Measurements from ENCODE around the gene IL1RAPL2.
"Not testable (repeated sequence)": the region's sequence is repeated elsewhere in the genome, so short reads cannot be mapped to it uniquely, and the experiment has no call there.

IL1RAPL2 gene

GRCh38 chrX:105226499-105226898, 660.5 kb downstream of the IL1RAPL2 start:
- Histone ChIP-seq H3K9ac (ENCODE audit: low read length) (no peak overlapping the region), H3K27ac (ENCODE audit: low read depth, low read length) (no peak overlapping the region), H3K27me3 (ENCODE audit: control insufficient read depth in 1 of 2, insufficient read depth in 2 of 2, low read length in 2 of 2) (no peaks in the 10 kb centered on the region), H3K4me1 (ENCODE audit: insufficient read depth, low read length) (no peaks in the 10 kb centered on the region), H3K4me3 (ENCODE audit: low read depth in 1 of 2, low read length in 2 of 2) (no peak overlapping the region), H3K36me3 (ENCODE audit: insufficient read depth, low read length) (no peaks in the 10 kb centered on the region), H3K9me3 (ENCODE audit: low read length) (no peaks in the 10 kb centered on the region)

- Histone ChIP-seq H3K9me3 (ENCODE audit: low read length) (no peaks in the 10 kb centered on the region), H3K4me3 (ENCODE audit: low read depth in 1 of 2, low read length in 2 of 2) (no peak overlapping the region), H3K36me3 (ENCODE audit: insufficient read depth, low read length) (no peaks in the 10 kb centered on the region), H3K27ac (ENCODE audit: low read depth, low read length) (no peak overlapping the region), H3K27me3 (ENCODE audit: control insufficient read depth in 1 of 2, insufficient read depth in 2 of 2, low read length in 2 of 2) (no peaks in the 10 kb centered on the region), H3K9ac (ENCODE audit: low read length) (no peak overlapping the region), H3K4me1 (ENCODE audit: insufficient read depth, low read length) (no peaks in the 10 kb centered on the region)
Measured at GRCh38 chrX:105228602-105229001, 662.6 kb downstream of the IL1RAPL2 start.

- Histone ChIP-seq H3K27me3 (ENCODE audit: control insufficient read depth in 1 of 2, insufficient read depth in 2 of 2, low read length in 2 of 2) (no peaks in the 10 kb centered on the region), H3K9me3 (ENCODE audit: low read length) (no peaks in the 10 kb centered on the region), H3K36me3 (ENCODE audit: insufficient read depth, low read length) (no peaks in the 10 kb centered on the region), H3K27ac (ENCODE audit: low read depth, low read length) (no peak overlapping the region), H3K4me1 (ENCODE audit: insufficient read depth, low read length) (no peaks in the 10 kb centered on the region), H3K9ac (ENCODE audit: low read length) (no peak overlapping the region), H3K4me3 (ENCODE audit: low read depth in 1 of 2, low read length in 2 of 2) (no peak overlapping the region)
Measured at GRCh38 chrX:105229146-105229545, 663.1 kb downstream of the IL1RAPL2 start.

- H3K27me3 ChIP-seq (ENCODE audit: control insufficient read depth in 1 of 2, insufficient read depth in 2 of 2, low read length in 2 of 2); H3K9me3 ChIP-seq (ENCODE audit: low read length); H3K4me1 ChIP-seq (ENCODE audit: insufficient read depth, low read length); H3K9ac ChIP-seq (ENCODE audit: low read length); H3K4me3 ChIP-seq (ENCODE audit: low read depth in 1 of 2, low read length in 2 of 2); H3K27ac ChIP-seq (ENCODE audit: low read depth, low read length); H3K36me3 ChIP-seq (ENCODE audit: insufficient read depth, low read length): not testable (repeated sequence)
Measured at GRCh38 chrX:105237407-105237806, 671.4 kb downstream of the IL1RAPL2 start.

GRCh38 chrX:105241056-105241455, 675.1 kb downstream of the IL1RAPL2 start:
- H3K4me3 ChIP-seq (ENCODE audit: low read depth in 1 of 2, low read length in 2 of 2), result no peak overlapping the region
- H3K27me3 ChIP-seq (ENCODE audit: control insufficient read depth in 1 of 2, insufficient read depth in 2 of 2, low read length in 2 of 2), result no peaks in the 10 kb centered on the region
- no peak overlapping the region for H3K9ac ChIP-seq (ENCODE audit: low read length)
- H3K27ac ChIP-seq (ENCODE audit: low read depth, low read length), result no peak overlapping the region
- no peaks in the 10 kb centered on the region for H3K36me3 ChIP-seq (ENCODE audit: insufficient read depth, low read length)
- H3K4me1 ChIP-seq (ENCODE audit: insufficient read depth, low read length), result no peaks in the 10 kb centered on the region
- no peaks in the 10 kb centered on the region for H3K9me3 ChIP-seq (ENCODE audit: low read length)

- Histone ChIP-seq H3K27me3 (ENCODE audit: control insufficient read depth in 1 of 2, insufficient read depth in 2 of 2, low read length in 2 of 2) (no peaks in the 10 kb centered on the region), H3K27ac (ENCODE audit: low read depth, low read length) (no peak overlapping the region), H3K4me1 (ENCODE audit: insufficient read depth, low read length) (no peaks in the 10 kb centered on the region), H3K4me3 (ENCODE audit: low read depth in 1 of 2, low read length in 2 of 2) (no peak overlapping the region), H3K36me3 (ENCODE audit: insufficient read depth, low read length) (no peaks in the 10 kb centered on the region), H3K9me3 (ENCODE audit: low read length) (no peaks in the 10 kb centered on the region), H3K9ac (ENCODE audit: low read length) (no peak overlapping the region)
Measured at GRCh38 chrX:105260291-105261043, 694.5 kb downstream of the IL1RAPL2 start.

- no peak overlapping the region for H3K4me3 ChIP-seq (ENCODE audit: low read depth in 1 of 2, low read length in 2 of 2)
- H3K9me3 ChIP-seq (ENCODE audit: low read length), result no peaks in the 10 kb centered on the region
- H3K27me3 ChIP-seq (ENCODE audit: control insufficient read depth in 1 of 2, insufficient read depth in 2 of 2, low read length in 2 of 2), result no peaks in the 10 kb centered on the region
- H3K27ac ChIP-seq (ENCODE audit: low read depth, low read length), result no peak overlapping the region
- H3K4me1 ChIP-seq (ENCODE audit: insufficient read depth, low read length), result no peaks in the 10 kb centered on the region
- no peak overlapping the region for H3K9ac ChIP-seq (ENCODE audit: low read length)
- no peaks in the 10 kb centered on the region for H3K36me3 ChIP-seq (ENCODE audit: insufficient read depth, low read length)
Measured at GRCh38 chrX:105263171-105263570, 697.2 kb downstream of the IL1RAPL2 start.

GRCh38 chrX:105263801-105264200, 697.8 kb downstream of the IL1RAPL2 start:
- Histone ChIP-seq H3K27ac (ENCODE audit: low read depth, low read length) (no peak overlapping the region), H3K9me3 (ENCODE audit: low read length) (no peaks in the 10 kb centered on the region), H3K27me3 (ENCODE audit: control insufficient read depth in 1 of 2, insufficient read depth in 2 of 2, low read length in 2 of 2) (no peaks in the 10 kb centered on the region), H3K36me3 (ENCODE audit: insufficient read depth, low read length) (no peaks in the 10 kb centered on the region), H3K9ac (ENCODE audit: low read length) (no peak overlapping the region), H3K4me3 (ENCODE audit: low read depth in 1 of 2, low read length in 2 of 2) (no peak overlapping the region), H3K4me1 (ENCODE audit: insufficient read depth, low read length) (no peaks in the 10 kb centered on the region)

GRCh38 chrX:105265093-105265492, 699.1 kb downstream of the IL1RAPL2 start:
- Histone ChIP-seq H3K9ac (ENCODE audit: low read length) (no peak overlapping the region), H3K4me1 (ENCODE audit: insufficient read depth, low read length) (no peaks in the 10 kb centered on the region), H3K4me3 (ENCODE audit: low read depth in 1 of 2, low read length in 2 of 2) (no peak overlapping the region), H3K27me3 (ENCODE audit: control insufficient read depth in 1 of 2, insufficient read depth in 2 of 2, low read length in 2 of 2) (no peaks in the 10 kb centered on the region), H3K9me3 (ENCODE audit: low read length) (no peaks in the 10 kb centered on the region), H3K27ac (ENCODE audit: low read depth, low read length) (no peak overlapping the region), H3K36me3 (ENCODE audit: insufficient read depth, low read length) (no peaks in the 10 kb centered on the region)

GRCh38 chrX:105266456-105266855, 700.5 kb downstream of the IL1RAPL2 start:
- no peaks in the 10 kb centered on the region for H3K4me1 ChIP-seq (ENCODE audit: insufficient read depth, low read length)
- no peak overlapping the region for H3K9ac ChIP-seq (ENCODE audit: low read length)
- no peaks in the 10 kb centered on the region for H3K36me3 ChIP-seq (ENCODE audit: insufficient read depth, low read length)
- no peaks in the 10 kb centered on the region for H3K9me3 ChIP-seq (ENCODE audit: low read length)
- no peaks in the 10 kb centered on the region for H3K27me3 ChIP-seq (ENCODE audit: control insufficient read depth in 1 of 2, insufficient read depth in 2 of 2, low read length in 2 of 2)
- no peak overlapping the region for H3K27ac ChIP-seq (ENCODE audit: low read depth, low read length)
- no peak overlapping the region for H3K4me3 ChIP-seq (ENCODE audit: low read depth in 1 of 2, low read length in 2 of 2)

- H3K9me3 ChIP-seq (ENCODE audit: low read length), result no peaks in the 10 kb centered on the region
- H3K9ac ChIP-seq (ENCODE audit: low read length), result no peak overlapping the region
- H3K27me3 ChIP-seq (ENCODE audit: control insufficient read depth in 1 of 2, insufficient read depth in 2 of 2, low read length in 2 of 2), result no peaks in the 10 kb centered on the region
- no peaks in the 10 kb centered on the region for H3K4me1 ChIP-seq (ENCODE audit: insufficient read depth, low read length)
- H3K4me3 ChIP-seq (ENCODE audit: low read depth in 1 of 2, low read length in 2 of 2), result no peak overlapping the region
- no peaks in the 10 kb centered on the region for H3K36me3 ChIP-seq (ENCODE audit: insufficient read depth, low read length)
- no peak overlapping the region for H3K27ac ChIP-seq (ENCODE audit: low read depth, low read length)
Measured at GRCh38 chrX:105267167-105267566, 701.2 kb downstream of the IL1RAPL2 start.

GRCh38 chrX:105269386-105269785, 703.4 kb downstream of the IL1RAPL2 start:
- H3K27me3 ChIP-seq (ENCODE audit: control insufficient read depth in 1 of 2, insufficient read depth in 2 of 2, low read length in 2 of 2), result no peaks in the 10 kb centered on the region
- no peaks in the 10 kb centered on the region for H3K4me1 ChIP-seq (ENCODE audit: insufficient read depth, low read length)
- H3K9ac ChIP-seq (ENCODE audit: low read length), result no peak overlapping the region
- no peaks in the 10 kb centered on the region for H3K9me3 ChIP-seq (ENCODE audit: low read length)
- no peak overlapping the region for H3K27ac ChIP-seq (ENCODE audit: low read depth, low read length)
- no peak overlapping the region for H3K4me3 ChIP-seq (ENCODE audit: low read depth in 1 of 2, low read length in 2 of 2)
- no peaks in the 10 kb centered on the region for H3K36me3 ChIP-seq (ENCODE audit: insufficient read depth, low read length)
